GM10248 (cell line): ENCODE data around the gene AMPH.
"Not testable (repeated sequence)": the region's sequence is repeated elsewhere in the genome, so short reads cannot be mapped to it uniquely, and the experiment has no call there.

Experiments used
- CTCF ChIA-PET: fragments of 300-600 bp; sonication (Branson Sonifier 250); formaldehyde crosslinking; extraction: SDS; loops from one replicate; lab custom pipeline; 2021; ENCODE audit warnings: antibody characterized with exemption; lab: Yijun Ruan, JAX
- POLR2A ChIA-PET: fragments of 350-650 bp; sonication (Branson Sonifier 250); formaldehyde crosslinking; extraction: SDS; loops from one replicate; lab custom pipeline; 2020; ENCODE audit warnings: antibody characterized with exemption; lab: Yijun Ruan, JAX
- DNase-seq: peaks from one replicate; pipeline ENCODE4 v3.0.0; 2012; ENCODE audit errors: extremely low spot score
- TF ChIP-seq, protein P1 (sequence below): IDR thresholded peaks from 2 replicates; pipeline ENCODE4 v1.5.1; 2012; ENCODE audit warnings: mild to moderate bottlenecking, low read depth; ENCODE audit errors: extremely low read depth, missing control alignments, control extremely low read depth

AMPH gene

DNA sequence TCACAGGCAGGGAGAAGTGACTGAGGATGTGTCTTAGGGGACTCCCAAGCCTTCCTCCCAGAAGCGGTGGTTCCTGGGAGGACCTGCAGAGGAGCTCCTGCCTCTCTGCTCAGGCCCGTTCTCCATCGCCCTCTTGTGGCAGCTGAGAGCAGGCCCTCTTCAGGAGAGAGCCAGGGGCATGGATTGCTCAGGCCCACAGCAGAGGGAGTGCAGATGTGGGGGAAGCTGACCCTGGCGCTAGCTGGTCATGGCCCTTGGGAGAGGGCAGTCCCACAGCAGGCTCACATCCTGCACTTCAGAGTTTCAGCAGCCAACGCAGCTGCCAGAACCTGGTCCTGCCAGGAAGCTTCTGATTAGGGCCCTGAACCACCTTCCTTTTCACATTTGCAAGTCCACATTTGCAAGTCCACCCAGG is 263.0 kb downstream of the AMPH start:
- DNase-seq, result peak; percentile 67
- ChIA-PET CTCF (interaction anchor here (0.7 to 6.8 kb wide), 39 partner anchors 9 to 480 kb away, joined by 3 to 103 read pairs (median 5); no protein-coding TSS in a partner anchor), POLR2A (no interaction called here)
- TF ChIP-seq, protein P1, sequence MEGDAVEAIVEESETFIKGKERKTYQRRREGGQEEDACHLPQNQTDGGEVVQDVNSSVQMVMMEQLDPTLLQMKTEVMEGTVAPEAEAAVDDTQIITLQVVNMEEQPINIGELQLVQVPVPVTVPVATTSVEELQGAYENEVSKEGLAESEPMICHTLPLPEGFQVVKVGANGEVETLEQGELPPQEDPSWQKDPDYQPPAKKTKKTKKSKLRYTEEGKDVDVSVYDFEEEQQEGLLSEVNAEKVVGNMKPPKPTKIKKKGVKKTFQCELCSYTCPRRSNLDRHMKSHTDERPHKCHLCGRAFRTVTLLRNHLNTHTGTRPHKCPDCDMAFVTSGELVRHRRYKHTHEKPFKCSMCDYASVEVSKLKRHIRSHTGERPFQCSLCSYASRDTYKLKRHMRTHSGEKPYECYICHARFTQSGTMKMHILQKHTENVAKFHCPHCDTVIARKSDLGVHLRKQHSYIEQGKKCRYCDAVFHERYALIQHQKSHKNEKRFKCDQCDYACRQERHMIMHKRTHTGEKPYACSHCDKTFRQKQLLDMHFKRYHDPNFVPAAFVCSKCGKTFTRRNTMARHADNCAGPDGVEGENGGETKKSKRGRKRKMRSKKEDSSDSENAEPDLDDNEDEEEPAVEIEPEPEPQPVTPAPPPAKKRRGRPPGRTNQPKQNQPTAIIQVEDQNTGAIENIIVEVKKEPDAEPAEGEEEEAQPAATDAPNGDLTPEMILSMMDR, result peak; percentile 91

GRCh38 chr7:38367301-38367890 is 263.8 kb downstream of the AMPH start:
- TF ChIP-seq, protein P1, result no peak
- CTCF ChIA-PET, result interaction anchor here (0.7 to 6.8 kb wide), 33 partner anchors 10 to 479 kb away, joined by 3 to 103 read pairs (median 10); no protein-coding TSS in a partner anchor
- DNase-seq, result no peak
- POLR2A ChIA-PET, result no interaction called here

DNA sequence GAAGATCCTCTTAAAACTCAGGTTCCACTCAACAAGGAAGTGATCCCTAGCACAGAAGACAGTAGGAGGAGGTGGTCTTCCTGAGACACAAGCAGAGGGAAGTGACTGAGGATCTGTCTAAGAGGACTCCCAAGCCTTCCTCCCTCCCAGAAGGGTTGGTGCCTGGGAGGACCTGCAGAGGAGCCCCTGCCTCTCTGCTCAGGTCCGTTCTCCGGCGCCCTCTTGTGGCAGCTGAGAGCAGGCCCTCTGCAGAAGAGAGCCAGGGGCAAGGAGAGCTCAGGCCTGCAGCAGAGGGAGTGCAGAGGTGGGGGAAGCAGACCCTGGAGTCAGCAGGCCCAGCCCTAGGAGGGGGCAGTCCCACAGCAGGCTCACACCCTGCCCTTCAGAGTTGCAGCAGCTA is 267.8 kb downstream of the AMPH start:
- POLR2A ChIA-PET, result not testable (repeated sequence)
- TF ChIP-seq, protein P1, result peak; percentile 94
- CTCF ChIA-PET, result interaction anchor here (0.7 to 2.5 kb wide), 15 partner anchors 9 to 254 kb away, joined by 3 to 17 read pairs (median 4); no protein-coding TSS in a partner anchor
- peak; percentile 52 for DNase-seq

DNA sequence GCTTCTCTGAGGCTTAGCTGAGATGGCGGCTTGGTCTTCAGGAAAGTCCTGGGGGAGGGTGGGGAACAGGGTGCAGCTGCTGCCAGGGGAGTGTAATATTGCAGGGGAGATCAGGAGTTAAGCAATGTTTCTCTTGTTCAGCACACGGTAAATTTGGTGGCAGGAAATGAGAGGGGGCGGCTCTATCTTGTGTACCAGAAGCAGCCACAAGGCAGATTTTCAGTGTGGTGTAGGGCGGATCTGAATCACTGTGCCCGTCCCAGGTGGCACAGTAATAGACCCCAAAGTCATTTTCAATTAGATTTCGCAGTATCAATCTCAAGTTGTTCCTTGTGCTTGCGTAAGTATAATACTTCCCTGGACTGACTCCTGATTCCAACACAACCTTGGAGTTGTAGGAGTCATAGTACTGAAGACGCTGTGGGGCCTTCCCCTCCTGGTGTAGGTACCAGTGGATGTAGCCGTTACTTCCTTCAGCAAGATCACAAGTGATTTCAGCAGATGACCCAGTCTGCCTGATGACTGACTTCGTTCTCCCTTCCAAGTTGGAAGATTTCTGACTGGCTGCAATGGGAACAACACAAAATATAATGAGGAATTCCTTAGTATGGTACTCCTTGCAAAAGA is 268.4 kb downstream of the AMPH start:
- CTCF ChIA-PET, result interaction anchor here (0.7 to 2.5 kb wide), 18 partner anchors 9 to 445 kb away, joined by 3 to 17 read pairs (median 4); no protein-coding TSS in a partner anchor
- POLR2A ChIA-PET, DNase-seq: not testable (repeated sequence)

DNA sequence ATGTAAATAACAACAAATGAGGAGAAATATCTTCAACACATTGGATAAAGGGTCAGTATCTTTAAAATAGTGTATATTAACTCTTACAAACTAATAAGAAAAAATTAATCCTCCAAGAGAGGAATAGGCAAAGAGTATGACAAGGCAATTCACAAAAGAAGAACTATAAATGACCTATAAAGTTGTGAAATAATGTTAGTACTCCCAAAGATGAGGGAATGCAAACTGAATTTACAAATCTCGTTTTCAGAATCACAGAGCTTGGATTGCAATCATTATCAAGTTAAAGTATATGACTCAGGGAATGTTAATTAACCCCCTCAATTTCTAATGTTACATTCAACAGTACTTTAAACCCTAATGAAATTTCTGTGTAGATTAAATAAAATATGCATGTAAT is 270.4 kb downstream of the AMPH start:
- ChIA-PET CTCF (interaction anchor here (0.7 to 1.3 kb wide), 6 partner anchors 9 to 444 kb away, joined by 3 to 6 read pairs (median 5); partner anchors contain the start of gene SFRP4), POLR2A (no interaction called here)
- DNase-seq, result no peak
- TF ChIP-seq, protein P1, result no peak

DNA sequence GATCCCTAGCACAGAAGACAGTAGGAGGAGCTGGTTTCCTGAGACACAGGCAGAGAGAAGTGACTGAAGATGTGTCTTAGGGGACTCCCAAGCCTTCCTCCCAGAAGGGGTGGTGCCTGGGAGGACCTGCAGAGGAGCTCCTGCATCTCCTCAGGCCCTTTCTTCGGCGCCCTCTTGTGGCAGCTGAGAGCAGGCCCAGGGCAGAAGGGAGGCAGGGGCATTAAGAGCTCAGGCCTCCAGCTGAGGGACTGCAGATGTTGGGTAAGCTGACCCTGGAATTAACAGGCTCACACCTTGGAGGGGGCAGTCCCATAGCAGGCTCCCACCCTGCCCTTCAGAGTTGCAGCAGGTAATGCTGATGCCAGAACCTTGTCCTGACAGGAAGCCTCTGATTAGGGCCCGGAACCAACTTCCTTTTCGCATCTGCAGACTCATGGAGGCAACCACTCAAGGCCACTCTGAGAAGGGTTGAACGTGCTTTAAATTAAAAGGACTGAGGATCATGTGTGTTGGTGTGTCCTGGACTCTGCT is 272.0 kb downstream of the AMPH start:
- POLR2A ChIA-PET, DNase-seq: not testable (repeated sequence)
- TF ChIP-seq, protein P1, result peak; percentile 60
- CTCF ChIA-PET, result interaction anchor here (0.8 to 4.2 kb wide), 20 partner anchors 10 to 311 kb away, joined by 3 to 35 read pairs (median 4); no protein-coding TSS in a partner anchor

- POLR2A ChIA-PET, DNase-seq: not testable (repeated sequence)
- CTCF ChIA-PET, result interaction anchor here (0.8 to 4.2 kb wide), 20 partner anchors 10 to 312 kb away, joined by 3 to 35 read pairs (median 4); no protein-coding TSS in a partner anchor
Measured at GRCh38 chr7:38358273-38358831, 272.8 kb downstream of the AMPH start.
